Mesenchymal stem cell (in vitro differentiated cells and primary cell): ENCODE results near the gene FUS.
"Not testable (repeated sequence)": the region's sequence is repeated elsewhere in the genome, so short reads cannot be mapped to it uniquely, and the experiment has no call there.

Experiments
- DNase-seq: peaks from one replicate; pipeline ENCODE4 v3.0.0-alpha.2; 2013
- H2AFZ ChIP-seq: one replicate; pipeline ENCODE4 v1.6.1; 2013; ENCODE audit warnings: low read depth, mild to moderate bottlenecking, control low read depth, inconsistent platforms, low read length, moderate library complexity
- H2AK5ac ChIP-seq: 2 replicates; pipeline ENCODE4 v1.6.1; 2013; ENCODE audit warnings: low read length, moderate library complexity, mild to moderate bottlenecking, inconsistent platforms; ENCODE audit not compliant: severe bottlenecking
- H2BK120ac ChIP-seq: one replicate; pipeline ENCODE4 v1.6.1; 2013; ENCODE audit warnings: low read depth, mild to moderate bottlenecking, inconsistent platforms, low read length, moderate library complexity
- H2BK12ac ChIP-seq, 2 experiments: one replicate each; pipeline ENCODE4 v1.6.1; 2013; ENCODE audit warnings: inconsistent platforms in 2 of 2, low read length in 2 of 2, mild to moderate bottlenecking in 2 of 2, moderate library complexity in 2 of 2, control low read depth in 1 of 2
- H2BK15ac ChIP-seq: one replicate; pipeline ENCODE4 v1.6.1; 2013; ENCODE audit warnings: mild to moderate bottlenecking, low read depth, inconsistent platforms; ENCODE audit not compliant: poor library complexity, severe bottlenecking
- H2BK5ac ChIP-seq: 2 replicates; pipeline ENCODE4 v1.6.1; 2013; ENCODE audit warnings: low read depth, mild to moderate bottlenecking, low read length, control low read depth, inconsistent platforms; ENCODE audit not compliant: poor library complexity, severe bottlenecking
- H3K14ac ChIP-seq, 2 experiments: one replicate each; pipeline ENCODE4 v1.6.1; 2013; ENCODE audit warnings: inconsistent platforms in 2 of 2, low read length in 2 of 2, control low read depth in 1 of 2, mild to moderate bottlenecking in 1 of 2, moderate library complexity in 1 of 2
- H3K18ac ChIP-seq, 2 experiments: one replicate each; pipeline ENCODE4 v1.6.1; 2013; ENCODE audit warnings: inconsistent platforms in 2 of 2, low read length in 2 of 2, control low read depth in 1 of 2, low read depth in 1 of 2, mild to moderate bottlenecking in 1 of 2
- H3K23ac ChIP-seq, 2 experiments: one replicate each; pipeline ENCODE4 v1.6.1; 2013; ENCODE audit warnings: inconsistent platforms in 2 of 2, low read length in 2 of 2, mild to moderate bottlenecking in 2 of 2, moderate library complexity in 2 of 2, control low read depth in 1 of 2
- H3K27ac ChIP-seq: 2 replicates; pipeline ENCODE4 v1.5.1; 2013; ENCODE audit warnings: mild to moderate bottlenecking, moderate library complexity, low read length, control low read depth, inconsistent platforms; ENCODE audit not compliant: poor library complexity, severe bottlenecking
- H3K27me3 ChIP-seq, 2 experiments: 2 replicates each; pipeline versions ENCODE4 v1.6.1 to v1.7.0; 2013; ENCODE audit warnings: low read length in 2 of 2, mild to moderate bottlenecking in 2 of 2, moderate library complexity in 2 of 2, control low read depth in 1 of 2, inconsistent platforms in 1 of 2; ENCODE audit not compliant: control insufficient read depth in 1 of 2, insufficient read depth in 1 of 2
- H3K36me3 ChIP-seq, 2 experiments: 2 replicates each; pipeline versions ENCODE4 v1.6.1 to v1.7.0; 2013; ENCODE audit warnings: low read length in 2 of 2, control low read depth in 1 of 2, inconsistent platforms in 1 of 2, low read depth in 1 of 2, mild to moderate bottlenecking in 1 of 2; ENCODE audit not compliant: insufficient read depth in 2 of 2, control insufficient read depth in 1 of 2
- H3K4ac ChIP-seq, 2 experiments: one replicate each; pipeline ENCODE4 v1.6.1; 2013; ENCODE audit warnings: inconsistent platforms in 2 of 2, low read length in 2 of 2, mild to moderate bottlenecking in 2 of 2, moderate library complexity in 2 of 2, control low read depth in 1 of 2, low read depth in 1 of 2
- H3K4me1 ChIP-seq: 2 replicates; pipeline ENCODE4 v1.6.1; 2013; ENCODE audit warnings: low read depth, low read length, control low read depth; ENCODE audit not compliant: control insufficient read depth, insufficient read depth
- H3K4me2 ChIP-seq: 2 replicates; pipeline ENCODE4 v1.6.1; 2013; ENCODE audit warnings: low read length, mild to moderate bottlenecking, inconsistent platforms; ENCODE audit not compliant: poor library complexity, severe bottlenecking
- H3K4me3 ChIP-seq, 2 experiments: 2 replicates each; pipeline versions ENCODE4 v1.5.1 to v1.7.0; 2013; ENCODE audit warnings: low read length in 2 of 2, mild to moderate bottlenecking in 2 of 2, control low read depth in 1 of 2, low read depth in 1 of 2; ENCODE audit not compliant: insufficient read depth in 1 of 2
- H3K79me1 ChIP-seq: replicated peaks from 2 replicates; pipeline ENCODE4 v1.6.1; 2013; ENCODE audit warnings: mild to moderate bottlenecking, control low read depth, low read length, inconsistent platforms; ENCODE audit not compliant: poor library complexity, severe bottlenecking
- H3K9ac ChIP-seq: 2 replicates; pipeline ENCODE4 v1.7.0; 2013; ENCODE audit warnings: mild to moderate bottlenecking, low read length, moderate library complexity
- H3K9me3 ChIP-seq: 2 replicates; pipeline ENCODE4 v1.7.0; 2013; ENCODE audit warnings: mild to moderate bottlenecking, low read length; ENCODE audit not compliant: control insufficient read depth
- H4K8ac ChIP-seq: one replicate; pipeline ENCODE4 v1.6.1; 2013; ENCODE audit warnings: inconsistent platforms, mild to moderate bottlenecking, low read length, moderate library complexity
- H4K91ac ChIP-seq: one replicate; pipeline ENCODE4 v1.6.1; 2013; ENCODE audit warnings: mild to moderate bottlenecking, low read length, inconsistent platforms
- WGBS: methylation state at CpG from one replicate; pipeline ENCODE4 v1.1.7; 2013; ENCODE audit warnings: mixed read lengths; 5-methylcytosine and 5-hydroxymethylcytosine counted together

FUS gene

DNA sequence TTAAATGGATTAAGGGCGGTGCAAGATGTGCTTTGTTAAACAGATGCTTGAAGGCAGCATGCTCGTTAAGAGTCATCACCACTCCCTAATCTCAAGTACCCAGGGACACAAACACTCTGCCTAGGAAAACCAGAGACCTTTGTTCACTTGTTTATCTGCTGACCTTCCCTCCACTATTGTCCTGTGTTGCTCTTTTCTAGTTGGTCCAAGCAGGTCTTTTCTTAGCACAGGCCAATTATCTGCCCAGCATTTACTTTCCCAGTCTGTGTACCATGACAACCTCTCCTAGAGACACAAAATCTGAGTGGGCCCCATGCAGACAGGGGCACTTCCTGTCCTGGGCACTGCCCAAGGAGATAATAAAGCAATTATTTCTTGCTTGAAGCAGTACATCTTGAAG is 9.9 kb upstream of the FUS start:
- H3K27ac ChIP-seq, H3K9ac ChIP-seq, H3K18ac ChIP-seq, H2BK120ac ChIP-seq, H3K4me2 ChIP-seq, H3K14ac ChIP-seq, H2AFZ ChIP-seq, H3K27me3 ChIP-seq, H2BK5ac ChIP-seq, H4K8ac ChIP-seq, DNase-seq, H3K23ac ChIP-seq, H2BK12ac ChIP-seq, H3K79me1 ChIP-seq, H2BK15ac ChIP-seq, H3K4me3 ChIP-seq, H3K4me1 ChIP-seq, H3K36me3 ChIP-seq, H2AK5ac ChIP-seq, H4K91ac ChIP-seq, H3K9me3 ChIP-seq, H3K4ac ChIP-seq: not testable (repeated sequence)
- 0% methylated on average over 1 of the region's 2 CpGs for WGBS

DNA sequence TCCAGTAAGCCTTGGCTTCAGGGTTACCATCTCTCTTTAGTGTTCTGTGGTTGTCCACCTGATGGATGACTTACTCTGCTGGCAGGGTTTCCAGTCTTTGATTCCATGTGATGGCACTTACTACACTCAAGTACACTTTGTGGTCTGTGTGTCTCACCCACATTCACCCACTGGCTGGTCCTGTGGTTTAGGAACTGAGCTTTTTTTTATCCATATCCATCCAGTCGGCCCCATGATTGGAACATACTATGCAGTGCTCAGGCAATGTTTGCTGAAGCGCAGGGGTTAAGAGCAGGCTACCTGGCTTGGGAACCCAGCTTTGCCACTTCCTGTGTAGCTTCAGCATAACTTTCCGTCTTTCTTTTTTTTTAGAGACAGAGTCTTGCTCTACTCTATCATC is 2.8 kb upstream of the FUS start:
- Histone ChIP-seq H2BK5ac (no peak overlapping the region), H3K4me2 (no peak overlapping the region), H2AFZ (no peak overlapping the region), H3K4me3 (no peak overlapping the region), H3K79me1 (peaks cover 9% of the 10 kb centered on the region), H3K9ac (no peak overlapping the region), H2AK5ac (peak overlapping the region; percentile 42), H3K18ac (no peak overlapping the region), H3K9me3 (no peaks in the 10 kb centered on the region), H3K23ac (no peak overlapping the region), H4K8ac (no peak overlapping the region), H3K4me1 (no peaks in the 10 kb centered on the region), H3K14ac (no peak overlapping the region), H3K36me3 (no peaks in the 10 kb centered on the region), H2BK120ac (no peak overlapping the region), H2BK12ac (no peak overlapping the region), H3K27me3 (no peaks in the 10 kb centered on the region), H3K4ac (no peak overlapping the region), H2BK15ac (no peak overlapping the region), H4K91ac (no peak overlapping the region), H3K27ac (no peak overlapping the region)
- peak; percentile 43 for DNase-seq
- 84% methylated on average over 3 of the region's 3 CpGs for WGBS

DNA sequence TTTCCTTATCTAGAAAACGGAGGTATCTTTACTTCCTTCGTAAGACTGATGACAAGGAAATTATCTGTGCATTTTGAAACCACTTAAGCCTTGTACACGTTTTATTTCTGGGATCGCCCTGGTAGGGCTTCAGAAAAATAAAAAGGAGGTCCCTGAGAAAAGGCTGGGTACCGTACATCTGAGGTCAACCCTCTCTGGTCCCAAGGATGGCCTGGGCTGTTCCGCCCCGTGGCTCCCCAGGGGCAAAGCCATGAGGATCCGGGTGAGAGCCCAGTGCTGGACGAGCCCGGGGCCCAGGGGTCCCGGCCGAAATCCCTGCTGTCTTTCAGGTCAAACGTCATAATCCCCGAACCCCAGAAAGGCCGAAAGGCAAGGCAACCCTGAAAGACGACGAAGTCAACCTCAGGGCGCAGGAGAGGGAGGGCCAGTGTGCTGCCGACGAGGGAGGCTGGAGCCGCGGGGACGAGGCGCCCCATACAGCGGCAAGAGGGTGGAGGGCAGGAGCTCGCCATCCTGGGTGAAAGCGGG is 656 bp upstream of the FUS start:
- H3K18ac ChIP-seq = peak overlapping the region; percentile 95 to 99
- peak overlapping the region; percentile 95 for H3K27ac ChIP-seq
- H3K4me2 ChIP-seq = peak overlapping the region; percentile 91
- peaks cover 9% of the 10 kb centered on the region for H3K79me1 ChIP-seq
- peak overlapping the region; percentile 96 for H4K91ac ChIP-seq
- peak overlapping the region; percentile 76 for H2AFZ ChIP-seq
- peak overlapping the region; percentile 91 to 94 for H3K4me3 ChIP-seq
- H2BK15ac ChIP-seq = peak overlapping the region; percentile 95
- no peaks in the 10 kb centered on the region for H3K9me3 ChIP-seq
- H3K9ac ChIP-seq = peak overlapping the region; percentile 95
- H3K36me3 ChIP-seq = peaks cover 19% of the 10 kb centered on the region in 2 experiments
- H3K4me1 ChIP-seq = peaks cover 13% of the 10 kb centered on the region
- peak overlapping the region in 1 of 2 experiments; percentile 95 for H3K23ac ChIP-seq
- peak overlapping the region; percentile 86 for H2BK120ac ChIP-seq
- peak overlapping the region; percentile 98 for H2BK5ac ChIP-seq
- H2AK5ac ChIP-seq = peak overlapping the region; percentile 90
- peak overlapping the region; percentile 92 to 95 for H3K4ac ChIP-seq
- no peak for DNase-seq
- peak overlapping the region; percentile 97 for H4K8ac ChIP-seq
- H2BK12ac ChIP-seq = peak overlapping the region; percentile 75 to 95
- 8% methylated on average over 25 of the region's 27 CpGs for WGBS
- H3K14ac ChIP-seq = peak overlapping the region; percentile 76 to 99
- H3K27me3 ChIP-seq = no peaks in the 10 kb centered on the region

DNA sequence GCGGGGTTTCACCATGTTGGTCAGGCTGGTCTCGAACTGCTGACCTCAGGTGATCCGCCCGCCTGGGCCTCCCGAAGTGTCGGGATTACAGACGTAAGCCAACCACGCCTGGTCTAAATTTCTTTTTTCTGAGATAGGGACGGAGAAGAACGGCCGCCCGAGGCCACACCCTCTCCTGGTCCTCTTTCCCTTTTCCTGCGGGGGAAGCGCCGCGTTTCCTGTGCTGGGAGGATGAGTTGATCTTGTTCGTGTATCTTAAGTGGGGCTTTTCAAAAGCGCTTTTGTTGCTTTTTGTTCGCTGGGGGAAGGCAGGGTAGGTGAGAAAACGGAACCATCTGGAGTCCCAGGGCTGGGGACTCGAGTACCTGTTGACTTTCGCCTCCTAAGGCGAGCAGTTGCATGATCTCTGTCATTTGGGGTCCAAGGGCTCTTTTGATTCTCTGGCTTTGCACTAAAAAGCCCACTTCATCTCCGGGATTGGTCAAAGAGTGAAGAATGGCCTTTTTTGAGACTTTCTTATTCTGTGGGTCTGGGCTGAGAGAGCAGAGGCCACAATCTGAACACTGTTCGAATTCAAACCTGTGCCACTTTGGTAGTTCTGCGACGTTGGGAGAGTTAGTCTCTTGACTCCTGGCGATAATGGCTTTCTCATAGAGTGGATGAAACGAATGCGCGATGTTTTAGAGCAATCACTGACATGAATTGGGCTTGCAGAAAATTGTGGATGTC is 1.3 kb downstream of the FUS start:
- Histone ChIP-seq H2AK5ac (no peak overlapping the region), H3K79me1 (peaks cover 9% of the 10 kb centered on the region), H4K8ac (no peak overlapping the region), H3K23ac (peak overlapping the region in 1 of 2 experiments; percentile 52), H3K9me3 (no peaks in the 10 kb centered on the region), H2AFZ (no peak overlapping the region), H3K9ac (peak overlapping the region; percentile 95), H2BK12ac (no peak overlapping the region), H3K4ac (peak overlapping the region in 1 of 2 experiments; percentile 63), H3K4me2 (peak overlapping the region; percentile 97), H3K14ac (peak overlapping the region in 1 of 2 experiments; percentile 20), H3K18ac (peak overlapping the region in 1 of 2 experiments; percentile 14), H2BK120ac (no peak overlapping the region), H2BK15ac (no peak overlapping the region), H3K4me3 (peak overlapping the region; percentile 90 to 94), H3K27ac (peak overlapping the region; percentile 66), H3K27me3 (no peaks in the 10 kb centered on the region), H3K4me1 (peaks cover 16% of the 10 kb centered on the region), H2BK5ac (no peak overlapping the region), H4K91ac (no peak overlapping the region), H3K36me3 (peaks cover 29 to 38% of the 10 kb centered on the region in 2 experiments)
- peak; percentile 46 for DNase-seq
- WGBS = 8% methylated on average over 28 of the region's 31 CpGs
